NCI-H774 (cell line): ENCODE measurements around the gene DLGAP5.

Experiments used
- DNase-seq: peaks from one replicate; lab custom pipeline; 2025; lab: John Stamatoyannopoulos, UW

Gene DLGAP5

GRCh38 chr14:55107766-55108554, 83.4 kb downstream of the DLGAP5 start:
- DNase-seq = no peak

GRCh38 chr14:55105991-55106390, 85.4 kb downstream of the DLGAP5 start:
- DNase-seq = no peak

- no peak for DNase-seq
These were observed 87.1 kb downstream of the DLGAP5 start for GRCh38 chr14:55103971-55104954.

GRCh38 chr14:55103005-55103640, 88.3 kb downstream of the DLGAP5 start:
- peak; percentile 24 for DNase-seq

- DNase-seq = peak; percentile 34
These were observed 89.2 kb downstream of the DLGAP5 start for GRCh38 chr14:55102141-55102621.

- no peak for DNase-seq
These were observed 89.7 kb downstream of the DLGAP5 start for GRCh38 chr14:55101698-55102097.

- no peak for DNase-seq
These were observed 91.6 kb downstream of the DLGAP5 start for GRCh38 chr14:55099756-55100155.

GRCh38 chr14:55098561-55098898, 92.9 kb downstream of the DLGAP5 start:
- DNase-seq = no peak
